ENCODE measurements around the gene UBTD1. TPM values are rescaled to one million over a fixed set of nuclear protein-coding genes. Genes with fewer than 3 reads are reported as not detected.

The UBTD1 gene
- polyA plus RNA-seq, 1 donor (not counting 4 experiments of a cell fraction or from before 2014, with no cell fraction given), result 12.0 TPM

DNA sequence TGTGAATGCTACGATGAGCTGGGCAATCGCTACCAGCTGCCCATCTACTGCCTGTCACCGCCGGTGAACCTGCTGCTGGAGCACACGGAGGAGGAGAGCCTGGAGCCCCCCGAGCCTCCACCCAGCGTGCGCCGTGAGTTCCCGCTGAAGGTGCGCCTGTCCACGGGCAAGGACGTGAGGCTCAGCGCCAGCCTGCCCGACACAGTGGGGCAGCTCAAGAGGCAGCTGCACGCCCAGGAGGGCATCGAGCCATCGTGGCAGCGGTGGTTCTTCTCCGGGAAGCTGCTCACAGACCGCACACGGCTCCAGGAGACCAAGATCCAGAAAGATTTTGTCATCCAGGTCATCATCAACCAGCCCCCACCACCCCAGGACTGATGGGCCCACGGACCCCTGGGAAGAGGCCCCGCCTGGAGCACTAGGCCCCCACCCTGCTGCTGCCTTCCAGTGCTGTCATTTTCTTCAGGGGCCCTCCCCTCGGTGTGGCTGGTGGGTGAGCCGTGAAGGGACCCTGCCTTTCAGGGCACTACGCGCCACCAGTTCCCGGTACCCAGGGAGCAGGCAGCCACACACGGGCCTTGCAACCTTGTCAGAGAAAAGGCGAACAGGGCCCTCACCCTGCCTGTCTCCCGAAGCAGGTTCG is 71.5 kb downstream of the UBTD1 start:
- H3K4me2 ChIP-seq (ENCODE audit: control insufficient read depth, extremely low read depth, insufficient read depth, low read depth, low read length), result peak overlapping the region; percentile 92
- no peaks in the 10 kb centered on the region for H3K27me3 ChIP-seq (ENCODE audit: control insufficient read depth, extremely low read depth, insufficient read depth, low read length)
- TF ChIP-seq, protein P1, sequence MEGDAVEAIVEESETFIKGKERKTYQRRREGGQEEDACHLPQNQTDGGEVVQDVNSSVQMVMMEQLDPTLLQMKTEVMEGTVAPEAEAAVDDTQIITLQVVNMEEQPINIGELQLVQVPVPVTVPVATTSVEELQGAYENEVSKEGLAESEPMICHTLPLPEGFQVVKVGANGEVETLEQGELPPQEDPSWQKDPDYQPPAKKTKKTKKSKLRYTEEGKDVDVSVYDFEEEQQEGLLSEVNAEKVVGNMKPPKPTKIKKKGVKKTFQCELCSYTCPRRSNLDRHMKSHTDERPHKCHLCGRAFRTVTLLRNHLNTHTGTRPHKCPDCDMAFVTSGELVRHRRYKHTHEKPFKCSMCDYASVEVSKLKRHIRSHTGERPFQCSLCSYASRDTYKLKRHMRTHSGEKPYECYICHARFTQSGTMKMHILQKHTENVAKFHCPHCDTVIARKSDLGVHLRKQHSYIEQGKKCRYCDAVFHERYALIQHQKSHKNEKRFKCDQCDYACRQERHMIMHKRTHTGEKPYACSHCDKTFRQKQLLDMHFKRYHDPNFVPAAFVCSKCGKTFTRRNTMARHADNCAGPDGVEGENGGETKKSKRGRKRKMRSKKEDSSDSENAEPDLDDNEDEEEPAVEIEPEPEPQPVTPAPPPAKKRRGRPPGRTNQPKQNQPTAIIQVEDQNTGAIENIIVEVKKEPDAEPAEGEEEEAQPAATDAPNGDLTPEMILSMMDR (optimal IDR thresholded peaks at IDR 0.05 in 1 of 3, IDR thresholded peaks at IDR 0.05 in 1 of 3, conservative IDR thresholded peaks at IDR 0.05 in 1 of 3; ENCODE audit: extremely low read depth in 1 of 3, insufficient read depth in 2 of 3, low read length in 3 of 3), result no peak
- TF ChIP-seq EZH2 (IDR thresholded peaks at IDR 0.05; ENCODE audit: low read length), result no peak
- no peaks in the 10 kb centered on the region for H3K79me2 ChIP-seq (ENCODE audit: control insufficient read depth, insufficient read depth, low read length)
- peak overlapping the region; percentile 80 for H3K9ac ChIP-seq (ENCODE audit: control insufficient read depth, extremely low read depth, insufficient read depth, low read length)
- dilution Hi-C loops (cut with MboI; ENCODE audit: extremely low pct_ligation_motif_present, low sequenced_read_pairs), result no loop called here
- H3K36me3 ChIP-seq (ENCODE audit: control insufficient read depth in 2 of 2, extremely low read depth in 1 of 2, insufficient read depth in 2 of 2, low read length in 2 of 2), result peaks cover 5 to 13% of the 10 kb centered on the region in 2 experiments
- peaks cover 68% of the 10 kb centered on the region for H3K4me1 ChIP-seq (ENCODE audit: control insufficient read depth, extremely low read depth, insufficient read depth, low read length)
- DNase-seq (ENCODE audit: low read depth, low spot score) (no peak), FAIRE-seq (no peak)
- H3K9me3 ChIP-seq (ENCODE audit: control insufficient read depth, low read depth, low read length), result no peaks in the 10 kb centered on the region
- no peaks in the 10 kb centered on the region for H3K9me1 ChIP-seq (ENCODE audit: control insufficient read depth, extremely low read depth, insufficient read depth, low read length)
- peaks cover 4% of the 10 kb centered on the region for H4K20me1 ChIP-seq (ENCODE audit: control insufficient read depth, extremely low read depth, insufficient read depth, low read length)
- no peak overlapping the region for H3K4me3 ChIP-seq (ENCODE audit: control insufficient read depth in 2 of 3, extremely low read depth in 1 of 3, insufficient read depth in 2 of 3, low read depth in 1 of 3, low read length in 3 of 3)
- H3K27ac ChIP-seq (ENCODE audit: control insufficient read depth, insufficient read depth, low read length), result peak overlapping the region; percentile 92
- no peak overlapping the region for H2AFZ ChIP-seq (ENCODE audit: control insufficient read depth, low read length)

DNA sequence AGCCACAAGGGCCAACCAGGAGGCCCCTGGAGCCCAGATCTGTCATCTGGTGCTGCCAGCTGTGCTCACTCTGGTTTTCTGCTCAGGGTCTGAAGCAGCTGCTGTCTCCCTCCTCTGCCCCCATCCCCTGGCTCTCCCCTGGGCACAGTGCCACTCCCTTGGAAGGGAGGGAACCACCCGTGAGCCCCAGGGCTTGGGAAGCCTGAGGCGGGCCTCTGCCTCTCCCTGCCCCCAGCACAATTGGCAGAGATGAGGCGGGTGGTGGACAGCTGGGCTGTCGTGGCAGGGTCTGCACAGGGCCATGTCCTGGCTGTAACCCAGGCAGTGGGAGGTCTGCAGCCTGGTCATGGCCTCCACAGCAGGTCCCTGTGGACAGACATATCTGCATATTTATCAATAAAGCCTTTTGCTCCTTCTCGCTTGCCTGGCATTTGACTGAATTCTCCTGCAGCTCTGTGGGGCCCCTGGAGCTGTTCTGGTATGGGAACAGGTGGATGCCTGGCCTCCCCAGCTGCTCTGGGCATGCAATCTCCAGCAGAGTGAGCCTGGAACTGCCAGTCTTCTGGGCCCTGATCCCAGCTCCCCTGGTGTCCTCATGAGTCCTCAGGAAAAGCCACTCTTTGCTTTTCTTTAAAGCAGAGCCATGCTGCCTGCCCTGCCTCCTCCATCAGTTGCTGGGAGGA is 72.2 kb downstream of the UBTD1 start:
- peak overlapping the region; percentile 92 for H3K4me2 ChIP-seq (ENCODE audit: control insufficient read depth, extremely low read depth, insufficient read depth, low read depth, low read length)
- H3K9me1 ChIP-seq (ENCODE audit: control insufficient read depth, extremely low read depth, insufficient read depth, low read length), result no peaks in the 10 kb centered on the region
- peaks cover 5 to 13% of the 10 kb centered on the region in 2 experiments for H3K36me3 ChIP-seq (ENCODE audit: control insufficient read depth in 2 of 2, extremely low read depth in 1 of 2, insufficient read depth in 2 of 2, low read length in 2 of 2)
- peaks cover 4% of the 10 kb centered on the region for H4K20me1 ChIP-seq (ENCODE audit: control insufficient read depth, extremely low read depth, insufficient read depth, low read length)
- no peak overlapping the region for H2AFZ ChIP-seq (ENCODE audit: control insufficient read depth, low read length)
- no peaks in the 10 kb centered on the region for H3K79me2 ChIP-seq (ENCODE audit: control insufficient read depth, insufficient read depth, low read length)
- no peaks in the 10 kb centered on the region for H3K9me3 ChIP-seq (ENCODE audit: control insufficient read depth, low read depth, low read length)
- H3K9ac ChIP-seq (ENCODE audit: control insufficient read depth, extremely low read depth, insufficient read depth, low read length), result peak overlapping the region; percentile 80
- H3K27me3 ChIP-seq (ENCODE audit: control insufficient read depth, extremely low read depth, insufficient read depth, low read length), result no peaks in the 10 kb centered on the region
- H3K4me1 ChIP-seq (ENCODE audit: control insufficient read depth, extremely low read depth, insufficient read depth, low read length), result peaks cover 69% of the 10 kb centered on the region
- FAIRE-seq (no peak), DNase-seq (ENCODE audit: low read depth, low spot score) (no peak)
- peak overlapping the region in 2 of 3 experiments; percentile 30 to 37 for H3K4me3 ChIP-seq (ENCODE audit: control insufficient read depth in 2 of 3, extremely low read depth in 1 of 3, insufficient read depth in 2 of 3, low read depth in 1 of 3, low read length in 3 of 3)
- H3K27ac ChIP-seq (ENCODE audit: control insufficient read depth, insufficient read depth, low read length), result peak overlapping the region; percentile 92
- dilution Hi-C loops (cut with MboI; ENCODE audit: extremely low pct_ligation_motif_present, low sequenced_read_pairs), result no loop called here
- TF ChIP-seq, protein P1 (optimal IDR thresholded peaks at IDR 0.05 in 1 of 3, IDR thresholded peaks at IDR 0.05 in 1 of 3, conservative IDR thresholded peaks at IDR 0.05 in 1 of 3; ENCODE audit: extremely low read depth in 1 of 3, insufficient read depth in 2 of 3, low read length in 3 of 3), result no peak

Data from keratinocyte (primary cell).